K562 (cell line): ENCODE measurements around the gene IL11. TPM values are rescaled to one million over a fixed set of nuclear protein-coding genes. Genes with fewer than 3 reads are reported as not detected.

ENCODE experiments used
- ATAC-seq: fragments of 200-7000 bp; cut with Tn5 transposase; 3 replicates; pipeline ENCODE4 v1.9.1; 2020; ENCODE audit warnings: moderate library complexity
- BruUV-seq: library from RNA; stranded (reverse); fragments of 400-500 nt; replicated peaks from 2 replicates; lab custom pipeline; 2021; lab: Mats Ljungman, UMichigan
- CTCF ChIA-PET: fragments of 300-600 bp; formaldehyde crosslinking; extraction: SDS; loops from one replicate; lab custom pipeline; 2021; ENCODE audit warnings: low intra/inter-chr PET ratio; lab: Yijun Ruan, JAX
- POLR2A ChIA-PET: fragments of 300-600, 350-650 bp; sonication (Branson Sonifier 250); formaldehyde crosslinking; extraction: SDS; loops from one replicate; lab custom pipeline; 2021; ENCODE audit warnings: antibody characterized with exemption, inconsistent platforms; lab: Yijun Ruan, JAX
- DNase-seq, 4 experiments: peaks; one replicate each; pipeline versions ENCODE4 v3.0.0 to v3.0.0-alpha.2; 2011 to 2018; ENCODE audit warnings: low spot score in 3 of 4, mixed read lengths in 3 of 4; ENCODE audit errors: extremely low read depth in 1 of 4
- FAIRE-seq: peaks from 2 replicates; lab custom pipeline; 2011; peaks lifted over from hg19 to GRCh38; lab: Jason Lieb, UNC
- H2AFZ ChIP-seq: 2 replicates; pipeline ENCODE4 v1.6.0; 2011; ENCODE audit warnings: low read depth, low read length, control low read depth, inconsistent platforms
- H3K27ac ChIP-seq: fragments of 200-600 bp; 3 replicates; pipeline ENCODE4 v1.8.0; 2011; ENCODE audit warnings: low read depth, mild to moderate bottlenecking, control low read depth, inconsistent platforms, low read length, moderate library complexity, mixed read lengths; ENCODE audit errors: extremely low read depth
- H3K27me3 ChIP-seq, 2 experiments: fragments of 300-600 bp in 1 of 2; 2 replicates in 1 of 2; 3 replicates in 1 of 2; pipeline versions ENCODE4 v1.6.0 to v1.8.0; 2011; ENCODE audit warnings: inconsistent platforms in 2 of 2, low read length in 2 of 2, mild to moderate bottlenecking in 1 of 2, mixed read lengths in 1 of 2, moderate library complexity in 1 of 2; ENCODE audit not compliant: control insufficient read depth in 2 of 2, insufficient read depth in 2 of 2
- H3K36me3 ChIP-seq: fragments of 300-600 bp; 3 replicates; pipeline ENCODE4 v1.8.0; 2011; ENCODE audit warnings: mild to moderate bottlenecking, low read length, inconsistent platforms; ENCODE audit not compliant: control insufficient read depth, insufficient read depth
- H3K4me1 ChIP-seq, 2 experiments: fragments of 200-600 bp in 1 of 2; replicated peaks in 1 of 2; 2 replicates in 1 of 2; 3 replicates in 1 of 2; pipeline versions ENCODE4 v1.5.1 to v1.8.0; 2011; ENCODE audit warnings: inconsistent platforms in 2 of 2, low read length in 2 of 2, mild to moderate bottlenecking in 1 of 2, mixed read lengths in 1 of 2, moderate library complexity in 1 of 2; ENCODE audit not compliant: control insufficient read depth in 2 of 2, insufficient read depth in 2 of 2
- H3K4me2 ChIP-seq: 2 replicates; pipeline ENCODE4 v1.6.1; 2011; ENCODE audit warnings: low read length, control low read depth, inconsistent platforms, mixed read lengths; ENCODE audit not compliant: insufficient read depth
- H3K4me3 ChIP-seq: fragments of 200-600 bp; sonication (generic), shearing (Covaris generic); 2 replicates; pipeline ENCODE4 v1.5.1; 2016; ENCODE audit warnings: control low read depth, inconsistent platforms
- H3K79me2 ChIP-seq: fragments of 200-600 bp; 3 replicates; pipeline ENCODE4 v1.8.0; 2011; ENCODE audit warnings: low read length, inconsistent platforms; ENCODE audit not compliant: control insufficient read depth, insufficient read depth
- H3K9ac ChIP-seq, 2 experiments: 2 replicates each; pipeline versions ENCODE4 v1.6.0 to v1.6.1; 2011; ENCODE audit warnings: low read depth in 2 of 2, low read length in 2 of 2, control low read depth in 1 of 2, inconsistent platforms in 1 of 2, mild to moderate bottlenecking in 1 of 2, mixed read lengths in 1 of 2; ENCODE audit not compliant: insufficient read depth in 1 of 2
- H3K9me1 ChIP-seq: one replicate; pipeline ENCODE4 v1.6.0; 2011; ENCODE audit warnings: inconsistent platforms, mild to moderate bottlenecking, low read length, moderate library complexity; ENCODE audit not compliant: control insufficient read depth, insufficient read depth
- H3K9me3 ChIP-seq: replicated peaks from 2 replicates; pipeline ENCODE4 v1.5.1; 2011; ENCODE audit warnings: low read depth, low read length, inconsistent platforms; ENCODE audit not compliant: control insufficient read depth, insufficient read depth
- H4K20me1 ChIP-seq: replicated peaks from 2 replicates; pipeline ENCODE4 v1.6.1; 2011; ENCODE audit warnings: low read length, inconsistent platforms, mixed read lengths; ENCODE audit not compliant: control insufficient read depth, insufficient read depth
- ARID4B ChIP-seq: sonication (generic); formaldehyde crosslinking; IDR thresholded peaks from 2 replicates; pipeline ENCODE4 v1.8.0; 2022; ENCODE audit warnings: mild to moderate bottlenecking, missing genetic modification reagents
- CEBPB ChIP-seq: fragments of 450-650 bp; IDR thresholded peaks from 2 replicates; pipeline ENCODE4 v1.6.1; 2016; ENCODE audit warnings: missing genetic modification characterization, missing compliant biosample characterization
- FOXM1 ChIP-seq, 2 experiments: fragments of 450-650 bp in 1 of 2; sonication (generic) in 1 of 2; formaldehyde crosslinking in 1 of 2; IDR thresholded peaks; 2 replicates each; pipeline versions ENCODE4 v1.6.1 to v1.9.0; 2017 to 2022; ENCODE audit warnings: low read depth in 2 of 2, mild to moderate bottlenecking in 2 of 2, missing genetic modification reagents in 1 of 2, moderate library complexity in 1 of 2
- HNRNPUL1 ChIP-seq: fragments of 200-400 bp; formaldehyde crosslinking; IDR thresholded peaks from 2 replicates; pipeline ENCODE4 v1.6.1; 2017; ENCODE audit warnings: low read length
- MAX ChIP-seq: sonication (generic); formaldehyde crosslinking; IDR thresholded peaks from 2 replicates; pipeline ENCODE4 v1.9.0; 2022; ENCODE audit warnings: mild to moderate bottlenecking, missing genetic modification reagents
- POLR2AphosphoS2 ChIP-seq: IDR thresholded peaks from 2 replicates; pipeline ENCODE4 v1.6.1; 2012; ENCODE audit warnings: low read length, improper control_type of control experiment
- RBFOX2 ChIP-seq: fragments of 200-400 bp; formaldehyde crosslinking; IDR thresholded peaks from 2 replicates; pipeline ENCODE4 v1.6.1; 2017; ENCODE audit warnings: low read depth, mild to moderate bottlenecking, low read length, moderate library complexity
- SIN3A ChIP-seq, 2 experiments: fragments of 150-350 bp in 1 of 2; IDR thresholded peaks; 2 replicates each; pipeline ENCODE4 v1.6.1; 2011 to 2016; ENCODE audit warnings: borderline replicate concordance in 2 of 2, low read depth in 2 of 2, low read length in 2 of 2, mild to moderate bottlenecking in 2 of 2, moderate library complexity in 2 of 2; ENCODE audit not compliant: control insufficient read depth in 1 of 2
- STAT5A ChIP-seq: IDR thresholded peaks from 2 replicates; pipeline ENCODE4 v1.6.1; 2012; ENCODE audit warnings: low read length, inconsistent platforms, borderline replicate concordance
- TEAD1 ChIP-seq, 2 experiments: fragments of 450-650 bp in 1 of 2; sonication (generic) in 1 of 2; formaldehyde crosslinking; IDR thresholded peaks; 2 replicates each; pipeline versions ENCODE4 v1.4.0 to v1.8.0; 2020 to 2022; ENCODE audit warnings: mild to moderate bottlenecking in 2 of 2, missing genetic modification reagents in 1 of 2
- TFE3 ChIP-seq: fragments of 450-650 bp; formaldehyde crosslinking; IDR thresholded peaks from 2 replicates; pipeline ENCODE4 v1.4.0; 2020; ENCODE audit warnings: mild to moderate bottlenecking, mixed read lengths
- ZC3H4 ChIP-seq: sonication (generic); formaldehyde crosslinking; IDR thresholded peaks from 2 replicates; pipeline ENCODE4 v1.9.0; 2021; ENCODE audit warnings: missing genetic modification reagents, borderline replicate concordance
- ZFP36 ChIP-seq: fragments of 150-350 bp; IDR thresholded peaks from 2 replicates; pipeline ENCODE4 v1.6.1; 2018; ENCODE audit warnings: low read length, low read depth; ENCODE audit not compliant: partially characterized antibody
- ZNF143 ChIP-seq: sonication (generic); formaldehyde crosslinking; IDR thresholded peaks from 2 replicates; pipeline ENCODE4 v1.9.0; 2022; ENCODE audit warnings: mild to moderate bottlenecking, missing genetic modification reagents
- WGBS: fragments of 100-300 bp; shearing (Covaris generic); methylation state at CpG from one replicate; pipeline ENCODE4 v1.1.6; 2016; ENCODE audit warnings: low coverage, mixed read lengths; ENCODE audit not compliant: insufficient coverage; ENCODE audit errors: missing lambda C conversion rate; 5-methylcytosine and 5-hydroxymethylcytosine counted together
- in situ Hi-C: fragments of 300-500 bp; cut with MboI; formaldehyde crosslinking; loops from 4 replicates; pipeline ENCODE4 v1.15.0; 2018; ENCODE audit warnings: inconsistent platforms, mixed read lengths
- intact Hi-C: fragments of 100-400 bp; cut with micrococcal nuclease; formaldehyde crosslinking; loops from 2 replicates; pipeline ENCODE4 v1.14.2; 2022
- polyA plus RNA-seq, 8 experiments: library from polyadenylated mRNA; depleted of rRNA in 4 of 8; stranded (reverse) in 5 of 8; unstranded in 3 of 8; fragments of >200 nt; fragmentation: Nextera tagmentation in 2 of 8; fragmentation: Illumina TruSeq in 1 of 8; extraction: Ambion mirVana in 2 of 8; extraction: Trizol in 1 of 8; gene quantifications; 2 replicates each; pipeline versions ENCODE4 v1.2.1 to v1.2.3, GENCODE V29; 2011 to 2014; ENCODE audit warnings: inconsistent platforms in 1 of 8, missing spikeins in 1 of 8
- total RNA-seq, 7 experiments: library from RNA; depleted of rRNA in 6 of 7; stranded (reverse); fragments of >200 nt in 6 of 7; fragmentation: Illumina TruSeq in 2 of 7; extraction: Trizol in 2 of 7; gene quantifications; 2 replicates each; pipeline versions ENCODE4 v1.2.1 to v1.2.3, GENCODE V29; 2011 to 2021; ENCODE audit warnings: low replicate concordance in 1 of 7

IL11 gene
- total and polyA plus RNA-seq, 9 of the 15 experiments (the other 6 are each of a cell fraction or from before 2014, with no cell fraction given): 0.04 to 0.42 (median 0.06) TPM; not detected in 6

GRCh38 chr19:55406091-55406825 is 36.0 kb upstream of the IL11 start:
- in situ Hi-C loops (no loop called here), intact Hi-C loops (no loop called here)
- Histone ChIP-seq H4K20me1 (peaks cover 33% of the 10 kb centered on the region), H3K27me3 (no peaks in the 10 kb centered on the region), H3K9ac (peak overlapping the region; percentile 95 to 99), H3K4me1 (peaks cover 19 to 50% of the 10 kb centered on the region in 2 experiments), H2AFZ (no peak overlapping the region), H3K9me3 (peaks cover 18% of the 10 kb centered on the region), H3K79me2 (peaks cover 49% of the 10 kb centered on the region), H3K4me3 (peak overlapping the region; percentile 98), H3K27ac (peak overlapping the region; percentile 100), H3K4me2 (peak overlapping the region; percentile 96), H3K9me1 (peaks cover 6% of the 10 kb centered on the region), H3K36me3 (peaks cover 53% of the 10 kb centered on the region)
- DNase-seq (no peak), ATAC-seq (no peak), FAIRE-seq (no peak)
- ChIA-PET POLR2A (interaction anchor here (0.6 to 6.6 kb wide), 29 partner anchors 8 to 288 kb away, joined by 3 to 195 read pairs (median 3); partner anchors contain the start of genes NAT14, PPP1R12C, PPP6R1 and PTPRH), CTCF (no interaction called here)
- TSS peak; percentile 56 for BruUV-seq
- 34% methylated on average over 12 of the region's 14 CpGs for WGBS
- TF ChIP-seq CEBPB (tag) (0 out of 2 replicates have a peak, but pooled peaks have one; percentile 23), POLR2AphosphoS2 (peak; percentile 76; the same call in 1 of the 2 replicates), FOXM1 (IDR thresholded peaks at IDR 0.05; ENCODE audit: low read depth) (no peak), FOXM1 (CRISPR knock-in tag; IDR thresholded peaks at IDR 0.05; ENCODE audit: low read depth) (no peak), SIN3A (IDR thresholded peaks at IDR 0.05; ENCODE audit: borderline replicate concordance in 2 of 2, control insufficient read depth in 1 of 2, low read depth in 2 of 2, low read length in 2 of 2) (peak in 1 of 2 experiments; percentile 45; a peak in 2 of 4 replicates), TFE3 (peak; percentile 67), ZC3H4 (CRISPR knock-in tag) (peak; percentile 45; the same call in 1 of the 2 replicates), HNRNPUL1 (0 out of 2 replicates have a peak, but pooled peaks have one; percentile 29), ARID4B (CRISPR knock-in tag) (peak; percentile 69), MAX (CRISPR knock-in tag) (peak; percentile 44; the same call in 1 of the 2 replicates), RBFOX2 (peak; percentile 4; the same call in 1 of the 2 replicates), STAT5A (no peak), ZNF143 (CRISPR knock-in tag) (peak; percentile 21; the same call in 1 of the 2 replicates), TEAD1 (CRISPR knock-in tag; IDR thresholded peaks at IDR 0.05) (peak in 1 of 2 experiments; percentile 72; a peak in 2 of 4 replicates), ZFP36 (no peak)
